ENCODE results near the gene RSRC1. TPM values are rescaled to one million over a fixed set of nuclear protein-coding genes. Genes with fewer than 3 reads are reported as not detected.

RSRC1 gene
- polyA plus RNA-seq, 4 donors, result 27.9 to 33.5 (median 32.1) TPM

DNA sequence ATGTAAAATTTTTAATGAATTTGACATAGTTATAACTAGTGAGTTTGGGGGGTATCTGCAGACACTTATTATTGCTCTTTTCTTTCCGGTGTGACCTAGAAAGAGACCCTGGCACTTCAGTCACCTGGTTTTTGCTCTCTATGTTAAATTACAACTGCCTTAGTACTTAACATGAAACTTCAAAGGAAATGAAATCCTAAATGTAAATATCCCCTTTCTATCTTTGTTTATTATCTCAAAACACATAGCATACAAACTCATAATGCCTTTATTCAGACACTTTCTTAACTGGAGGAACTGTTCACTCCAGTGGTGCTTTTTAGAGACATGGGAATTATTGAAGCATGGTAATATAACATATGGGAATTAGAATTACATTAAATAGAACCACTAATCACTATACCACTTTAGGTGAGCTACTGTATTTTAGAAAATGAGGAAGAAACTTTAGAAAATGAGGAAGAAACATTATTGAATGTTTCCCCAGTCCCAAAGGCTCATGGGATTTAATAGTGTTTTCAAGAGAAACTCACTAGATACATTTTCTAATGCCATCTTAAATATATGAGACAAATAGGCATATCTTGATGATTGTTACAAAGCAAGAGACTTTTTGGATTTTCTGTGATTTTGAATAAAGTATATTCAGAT, 341.6 kb downstream of the RSRC1 start:
- DNase-seq (ENCODE audit: low read depth in 4 of 4, low spot score in 3 of 4), result no peak

GRCh38 chr3:158452334-158452733, 342.4 kb downstream of the RSRC1 start:
- no peak for DNase-seq (ENCODE audit: low read depth in 4 of 4, low spot score in 3 of 4)

GRCh38 chr3:158453004-158453403, 343.1 kb downstream of the RSRC1 start:
- DNase-seq (ENCODE audit: low read depth in 4 of 4, low spot score in 3 of 4), result no peak

DNA sequence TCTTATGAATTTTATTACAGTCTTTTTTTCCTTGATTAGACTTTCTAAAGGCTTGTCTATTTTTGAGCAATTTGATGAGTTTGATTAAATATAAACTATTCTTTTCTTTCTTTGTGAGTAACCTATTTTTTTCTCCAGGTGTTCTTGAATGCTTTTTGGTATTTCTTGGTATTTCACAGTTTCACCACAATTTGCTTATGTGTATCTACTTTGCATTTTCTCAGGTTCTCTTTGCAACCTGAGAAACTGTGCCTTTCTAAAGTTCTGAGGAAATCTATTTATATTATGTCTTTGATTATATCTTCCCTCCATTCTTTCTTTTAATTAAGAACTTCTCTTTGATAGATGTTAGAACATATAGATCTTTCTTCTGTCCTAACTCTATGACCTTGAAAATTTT, 344.0 kb downstream of the RSRC1 start:
- no peak for DNase-seq (ENCODE audit: low read depth in 4 of 4, low spot score in 3 of 4)

GRCh38 chr3:158455406-158455805, 345.5 kb downstream of the RSRC1 start:
- no peak for DNase-seq (ENCODE audit: low read depth in 4 of 4, low spot score in 3 of 4)

GRCh38 chr3:158456114-158456513, 346.2 kb downstream of the RSRC1 start:
- no peak for DNase-seq (ENCODE audit: low read depth in 4 of 4, low spot score in 3 of 4)

DNA sequence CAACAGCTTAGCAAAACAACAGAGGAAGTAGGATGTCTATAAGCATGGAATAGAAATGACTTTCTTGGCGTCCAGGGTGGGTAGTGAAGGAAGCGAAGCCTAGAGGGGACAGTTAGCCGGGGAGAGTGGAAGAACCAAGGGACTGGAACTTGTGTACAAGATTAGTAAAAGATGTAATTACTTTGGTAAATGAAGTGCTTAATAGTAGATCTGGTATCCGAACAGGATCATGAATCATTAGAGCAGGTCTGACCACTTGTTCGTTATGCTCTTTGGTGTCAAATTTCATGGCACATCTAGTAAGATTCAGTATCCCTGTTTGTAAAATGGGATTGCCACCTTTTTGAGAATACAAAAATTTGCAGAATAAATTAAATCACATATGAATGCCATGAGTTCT, 348.6 kb downstream of the RSRC1 start:
- DNase-seq (ENCODE audit: low read depth in 4 of 4, low spot score in 3 of 4), result peak in 1 of 4 donors; percentile 5

- DNase-seq (ENCODE audit: low read depth in 4 of 4, low spot score in 3 of 4), result no peak
Observed at GRCh38 chr3:158460926-158461325, 351.0 kb downstream of the RSRC1 start.

GRCh38 chr3:158463556-158463955, 353.7 kb downstream of the RSRC1 start:
- DNase-seq (ENCODE audit: low read depth in 4 of 4, low spot score in 3 of 4), result no peak

DNA sequence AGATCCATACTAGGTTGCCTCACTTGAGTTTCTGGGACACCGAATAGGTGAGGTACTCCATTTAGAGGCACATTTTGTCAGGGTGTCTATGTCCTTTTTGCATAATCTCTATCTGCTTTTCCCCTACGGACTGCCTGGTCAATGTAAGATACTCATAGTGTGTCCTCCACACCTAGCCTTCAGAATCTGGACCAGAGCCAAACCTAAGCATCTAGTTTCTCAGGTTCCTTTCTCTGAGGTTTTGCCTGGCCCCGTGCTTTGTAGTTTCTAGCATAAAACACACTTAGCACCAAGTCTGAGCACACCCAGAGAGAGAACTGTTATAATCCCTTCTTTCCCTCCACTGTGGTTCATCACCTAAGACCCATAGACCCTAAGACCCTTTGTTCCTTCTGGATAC, 355.2 kb downstream of the RSRC1 start:
- DNase-seq (ENCODE audit: low read depth in 4 of 4, low spot score in 3 of 4), result no peak

GRCh38 chr3:158470944-158471638, 361.2 kb downstream of the RSRC1 start:
- no peak for DNase-seq (ENCODE audit: low read depth in 4 of 4, low spot score in 3 of 4)

- no peak for DNase-seq (ENCODE audit: low read depth in 4 of 4, low spot score in 3 of 4)
Observed at GRCh38 chr3:158471639-158472294, 361.9 kb downstream of the RSRC1 start.

GRCh38 chr3:158479051-158479450, 369.2 kb downstream of the RSRC1 start:
- no peak for DNase-seq (ENCODE audit: low read depth in 4 of 4, low spot score in 3 of 4)

DNA sequence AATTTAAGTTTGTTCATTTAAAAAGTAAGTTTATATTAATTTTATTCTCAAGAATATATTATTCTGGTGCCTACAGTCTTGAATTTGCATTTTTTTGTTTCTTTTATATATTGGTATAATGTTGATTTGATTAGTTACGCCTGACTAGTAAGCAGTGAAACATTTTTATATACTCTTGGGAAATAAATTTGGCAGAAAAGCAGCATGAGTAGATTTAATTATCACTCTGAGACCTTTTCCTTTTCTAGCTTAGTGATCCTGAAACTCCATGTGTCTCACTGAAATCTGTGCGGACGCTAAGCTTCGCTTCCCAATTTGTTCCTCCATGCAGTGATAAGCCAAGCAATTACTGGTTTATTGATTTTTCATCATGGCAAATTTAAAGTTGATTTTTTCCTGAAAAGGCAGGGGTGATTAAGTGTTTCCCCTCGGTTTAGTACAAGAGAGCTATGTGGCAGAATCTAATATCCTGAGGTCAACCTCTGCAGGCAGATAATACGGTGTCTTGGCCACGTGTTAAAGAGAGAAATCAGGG, 373.9 kb downstream of the RSRC1 start:
- no peak for DNase-seq (ENCODE audit: low read depth in 4 of 4, low spot score in 3 of 4)

- no peak for DNase-seq (ENCODE audit: low read depth in 4 of 4, low spot score in 3 of 4)
Observed at GRCh38 chr3:158486200-158486599, 376.3 kb downstream of the RSRC1 start.

DNA sequence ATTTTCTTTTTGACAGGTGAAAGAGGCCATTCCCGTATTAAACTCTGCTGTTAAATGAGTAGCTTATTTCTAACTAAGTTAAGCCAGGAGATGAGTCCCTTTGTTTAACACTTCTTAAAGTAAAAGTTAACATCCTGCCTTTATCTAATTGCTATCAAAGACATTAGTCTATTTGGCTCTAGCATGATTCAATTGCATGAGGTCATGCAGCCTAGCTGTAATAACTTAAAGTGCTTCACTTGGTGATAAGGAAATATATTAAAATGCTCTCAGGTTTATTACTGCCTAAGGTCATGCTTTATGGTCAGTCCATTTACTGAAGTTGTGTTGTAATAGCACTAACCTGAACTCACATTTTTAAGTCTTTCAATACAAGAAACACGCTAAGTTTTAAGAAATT, 378.8 kb downstream of the RSRC1 start:
- DNase-seq (ENCODE audit: low read depth in 4 of 4, low spot score in 3 of 4), result no peak

GRCh38 chr3:158489181-158489580, 379.3 kb downstream of the RSRC1 start:
- no peak for DNase-seq (ENCODE audit: low read depth in 4 of 4, low spot score in 3 of 4)

DNA sequence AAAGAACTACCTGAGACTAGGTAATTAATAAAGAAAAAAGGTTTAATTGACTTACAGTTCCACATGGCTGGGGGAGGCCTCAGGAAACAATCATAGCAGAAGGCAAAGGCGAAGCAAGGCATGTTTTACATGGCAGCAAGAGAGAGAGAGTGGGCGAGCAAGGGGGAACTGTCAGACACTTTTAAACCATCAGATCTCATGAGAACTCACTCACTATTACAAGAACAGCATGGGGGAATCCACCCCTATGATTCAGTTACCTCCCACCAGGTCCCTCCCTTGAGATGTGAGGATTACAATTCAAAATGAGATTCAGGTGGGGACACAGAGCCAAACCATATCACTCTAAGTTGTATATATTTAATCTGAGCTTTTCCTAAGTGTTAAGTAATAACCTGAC, 382.1 kb downstream of the RSRC1 start:
- no peak for DNase-seq (ENCODE audit: low read depth in 4 of 4, low spot score in 3 of 4)

GRCh38 chr3:158492685-158493084, 382.8 kb downstream of the RSRC1 start:
- peak in 1 of 4 donors; percentile 6 for DNase-seq (ENCODE audit: low read depth in 4 of 4, low spot score in 3 of 4)

DNA sequence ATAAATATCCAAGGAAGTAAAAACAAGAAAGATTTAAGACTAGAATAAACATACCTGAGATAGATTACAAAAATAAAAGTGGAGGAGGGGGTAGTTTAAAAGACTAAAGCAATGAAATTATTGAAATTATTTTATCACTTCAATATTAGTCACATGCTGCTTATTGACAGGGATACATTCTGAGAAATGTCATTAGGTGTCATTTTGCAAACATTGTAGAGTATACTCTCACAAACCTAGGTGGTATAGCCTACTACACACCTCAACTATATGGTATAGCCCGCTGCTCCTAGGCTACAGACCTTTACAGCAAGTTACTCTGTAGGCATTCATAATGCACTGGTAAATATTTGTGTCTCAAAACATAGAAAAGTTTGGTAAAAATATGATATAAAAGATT, 384.0 kb downstream of the RSRC1 start:
- DNase-seq (ENCODE audit: low read depth in 4 of 4, low spot score in 3 of 4), result no peak

GRCh38 chr3:158494673-158495072, 384.8 kb downstream of the RSRC1 start:
- no peak for DNase-seq (ENCODE audit: low read depth in 4 of 4, low spot score in 3 of 4)

Data from right renal pelvis (tissue), 4 donors.